ENCODE data around the gene CYP2U1. TPM values are rescaled to one million over a fixed set of nuclear protein-coding genes. Genes with fewer than 3 reads are reported as not detected.

The CYP2U1 gene
- total and polyA plus RNA-seq, 12 donors, result 3.2 to 10.2 (median 6.5) TPM

GRCh38 chr4:107935246-107935645 lies 3.9 kb downstream of the CYP2U1 start:
- Histone ChIP-seq H3K9me3 (no peaks in the 10 kb centered on the region), H3K4me1 (peaks cover 4 to 36% (median 15%) of the 10 kb centered on the region in 9 donors), H3K27ac (no peak overlapping the region), H3K27me3 (peaks cover 0 to 3% (median 0%) of the 10 kb centered on the region in 7 donors), H3K36me3 (peaks cover 0 to 18% (median 0%) of the 10 kb centered on the region in 9 donors), H3K4me3 (no peak overlapping the region)
- DNase-seq (no peak), ATAC-seq (no peak)
- intact Hi-C loops (cut with DNase I), result loop anchor here in 2 of 10 donors (5.0 to 10.0 kb wide), 2 partner anchors 47 to 60 kb away; no protein-coding TSS in a partner anchor
- no peak for TF ChIP-seq CTCF (IDR thresholded peaks at IDR 0.05)

GRCh38 chr4:107937040-107937439 lies 5.7 kb downstream of the CYP2U1 start:
- no peak for TF ChIP-seq CTCF (IDR thresholded peaks at IDR 0.05)
- Histone ChIP-seq H3K4me3 (no peak overlapping the region), H3K27ac (no peak overlapping the region), H3K9me3 (no peaks in the 10 kb centered on the region), H3K4me1 (peaks cover 4 to 25% (median 9%) of the 10 kb centered on the region in 9 donors), H3K27me3 (peaks cover 0 to 3% (median 0%) of the 10 kb centered on the region in 7 donors), H3K36me3 (peaks cover 0 to 18% (median 0%) of the 10 kb centered on the region in 9 donors)
- WGBS, 2 donors, result 93% methylated on average over 2 of the region's 2 CpGs
- ATAC-seq, result no peak
- DNase-seq, result no peak
- intact Hi-C loops (cut with DNase I), result loop anchor here in 2 of 10 donors (5.0 to 10.0 kb wide), 2 partner anchors 45 to 58 kb away; no protein-coding TSS in a partner anchor

- DNase-seq (no peak), ATAC-seq (no peak)
- H3K27ac ChIP-seq, result no peak overlapping the region
- no peaks in the 10 kb centered on the region for H3K27me3 ChIP-seq
- peaks cover 0 to 18% (median 0%) of the 10 kb centered on the region in 9 donors for H3K36me3 ChIP-seq
- no peaks in the 10 kb centered on the region for H3K9me3 ChIP-seq
- intact Hi-C loops (cut with DNase I), result loop anchor here in 2 of 10 donors (5.0 to 10.0 kb wide), 2 partner anchors 43 to 55 kb away; no protein-coding TSS in a partner anchor
- WGBS, 2 donors, result 92 to 97% methylated on average over 1 of the region's 1 CpG
- H3K4me3 ChIP-seq, result no peak overlapping the region
- H3K4me1 ChIP-seq, result peaks cover 0 to 4% (median 0%) of the 10 kb centered on the region in 9 donors
- no peak for TF ChIP-seq CTCF (IDR thresholded peaks at IDR 0.05)
Measured at GRCh38 chr4:107939307-107939706, 8.0 kb downstream of the CYP2U1 start.

GRCh38 chr4:107945809-107946208 lies 14.5 kb downstream of the CYP2U1 start:
- ATAC-seq, result no peak
- no peaks in the 10 kb centered on the region for H3K27me3 ChIP-seq
- TF ChIP-seq CTCF (IDR thresholded peaks at IDR 0.05), result no peak
- H3K36me3 ChIP-seq, result peaks cover 0 to 61% (median 23%) of the 10 kb centered on the region in 9 donors
- DNase-seq, result no peak
- intact Hi-C loops (cut with DNase I), result no loop called here
- no peaks in the 10 kb centered on the region for H3K4me1 ChIP-seq
- H3K9me3 ChIP-seq, result no peaks in the 10 kb centered on the region
- H3K4me3 ChIP-seq, result no peak overlapping the region
- 97 to 98% methylated on average over 3 of the region's 3 CpGs for WGBS, 2 donors
- H3K27ac ChIP-seq, result no peak overlapping the region

Data from heart right ventricle (tissue), 16 donors.